A673 (cell line): ENCODE measurements around the gene DOCK4. TPM values are rescaled to one million over a fixed set of nuclear protein-coding genes. Genes with fewer than 3 reads are reported as not detected.

Experiments used
- BruUV-seq: library from RNA; stranded (reverse); fragments of 400-500 nt; replicated peaks from 2 replicates; lab custom pipeline; 2021; lab: Mats Ljungman, UMichigan
- CTCF ChIA-PET: fragments of 300-600 bp; sonication (Branson Sonifier 250); formaldehyde crosslinking; loops from one replicate; lab custom pipeline; 2022; ENCODE audit warnings: antibody characterized with exemption; lab: Charles Lee
- POLR2A ChIA-PET: fragments of 300-600 bp; sonication (Branson Sonifier 250); formaldehyde crosslinking; loops from one replicate; lab custom pipeline; 2022; ENCODE audit warnings: antibody characterized with exemption; ENCODE audit not compliant: low non-redundant PET; lab: Charles Lee
- DNase-seq: peaks from one replicate; pipeline ENCODE4 v3.0.0-alpha.2; 2015; ENCODE audit warnings: low spot score
- H3K27ac ChIP-seq: fragments of 200-600 bp; sonication (generic); 2 replicates; pipeline ENCODE4 v1.5.1; 2016; ENCODE audit warnings: mixed run types, low read depth, mild to moderate bottlenecking, mixed read lengths, antibody characterized with exemption, low read length; ENCODE audit not compliant: poor library complexity, severe bottlenecking
- H3K27me3 ChIP-seq: fragments of 200-600 bp; sonication (generic); replicated peaks from 2 replicates; pipeline ENCODE4 v1.6.1; 2017; ENCODE audit warnings: mixed run types, low read depth, mild to moderate bottlenecking, mixed read lengths, antibody characterized with exemption, low read length; ENCODE audit not compliant: insufficient read depth, poor library complexity
- H3K36me3 ChIP-seq: fragments of 200-600 bp; sonication (generic); 2 replicates; pipeline ENCODE4 v1.6.1; 2016; ENCODE audit warnings: mixed run types, mild to moderate bottlenecking, mixed read lengths, antibody characterized with exemption, low read length; ENCODE audit not compliant: insufficient read depth, poor library complexity, severe bottlenecking
- H3K4me1 ChIP-seq: fragments of 200-600 bp; sonication (generic); 2 replicates; pipeline ENCODE4 v1.6.1; 2017; ENCODE audit warnings: mixed run types, mild to moderate bottlenecking, mixed read lengths, antibody characterized with exemption, low read length; ENCODE audit not compliant: insufficient read depth, poor library complexity, severe bottlenecking
- H3K4me3 ChIP-seq: fragments of 200-600 bp; sonication (generic); 2 replicates; pipeline ENCODE4 v1.5.1; 2016; ENCODE audit warnings: low read depth, mixed run types, mild to moderate bottlenecking, mixed read lengths, low read length; ENCODE audit not compliant: poor library complexity, severe bottlenecking
- H3K9me3 ChIP-seq: fragments of 200-600 bp; sonication (generic); 2 replicates; pipeline ENCODE4 v1.6.1; 2016; ENCODE audit warnings: mixed run types, low read depth, mild to moderate bottlenecking, mixed read lengths, antibody characterized with exemption, low read length; ENCODE audit not compliant: poor library complexity, severe bottlenecking
- CTCF ChIP-seq: fragments of 300-800, 200-600 bp; sonication (generic); conservative IDR thresholded peaks from 2 replicates; pipeline ENCODE4 v1.5.1; 2017; ENCODE audit warnings: low read depth, mild to moderate bottlenecking, antibody characterized with exemption, low read length, moderate library complexity, mixed read lengths
- EZH2 ChIP-seq: fragments of 200-600 bp; sonication (generic); IDR thresholded peaks from 2 replicates; pipeline ENCODE4 v1.6.1; 2017; ENCODE audit warnings: borderline replicate concordance, low read depth, mild to moderate bottlenecking, mixed read lengths, antibody characterized with exemption, low read length; ENCODE audit not compliant: poor library complexity, severe bottlenecking
- intact Hi-C: fragments of 100-400 bp; cut with micrococcal nuclease; formaldehyde crosslinking; loops from one replicate; pipeline ENCODE4 v1.10.0; 2022; ENCODE audit not compliant: unreplicated experiment
- total RNA-seq: library from RNA; stranded (reverse); gene quantifications from 2 replicates; pipeline ENCODE4 v1.2.3, GENCODE V29; 2021

DOCK4 gene
- total RNA-seq, 1 experiment from 2014 or later = 28.5 TPM

DNA sequence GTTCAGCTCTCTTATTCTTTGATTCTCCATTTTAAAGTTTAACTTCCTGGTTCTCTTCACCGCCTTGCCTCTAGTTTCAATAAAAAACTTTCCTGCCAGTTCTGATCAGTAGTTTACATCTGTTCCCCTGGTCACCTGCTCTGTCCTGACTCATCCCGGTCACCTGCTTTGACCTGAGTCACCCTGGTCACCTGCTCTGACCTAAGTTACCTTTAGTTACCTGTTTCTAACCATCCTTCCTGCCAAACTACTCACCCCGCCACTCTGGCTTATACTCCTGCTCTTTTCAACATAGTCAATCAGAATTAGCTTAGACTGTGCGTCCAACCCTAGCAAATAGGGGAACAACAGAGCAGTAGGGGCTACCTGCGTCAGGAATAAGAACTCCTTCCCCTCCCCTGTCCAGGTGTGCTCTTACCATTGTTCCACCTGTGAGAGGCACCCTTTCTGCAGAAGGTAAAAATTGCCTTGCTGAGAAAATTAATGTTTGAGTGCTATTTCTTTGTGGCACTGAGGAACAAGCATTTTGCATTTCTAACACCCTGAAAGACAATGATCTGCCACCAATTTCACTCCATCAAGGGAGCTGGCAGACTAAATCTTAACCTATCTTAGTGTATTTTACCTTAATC lies 263.6 kb downstream of the DOCK4 start:
- BruUV-seq = no TSS peak
- CTCF ChIA-PET = no interaction called here
- H3K36me3 ChIP-seq = no peaks in the 10 kb centered on the region
- no peak overlapping the region for H3K27ac ChIP-seq
- H3K27me3 ChIP-seq = no peaks in the 10 kb centered on the region
- no peak overlapping the region for H3K4me3 ChIP-seq
- DNase-seq = no peak
- H3K4me1 ChIP-seq = no peaks in the 10 kb centered on the region
- peaks cover 20% of the 10 kb centered on the region for H3K9me3 ChIP-seq
- POLR2A ChIA-PET = no interaction called here
- intact Hi-C loops = no loop called here
- TF ChIP-seq EZH2 = no peak
- TF ChIP-seq CTCF = no peak

DNA sequence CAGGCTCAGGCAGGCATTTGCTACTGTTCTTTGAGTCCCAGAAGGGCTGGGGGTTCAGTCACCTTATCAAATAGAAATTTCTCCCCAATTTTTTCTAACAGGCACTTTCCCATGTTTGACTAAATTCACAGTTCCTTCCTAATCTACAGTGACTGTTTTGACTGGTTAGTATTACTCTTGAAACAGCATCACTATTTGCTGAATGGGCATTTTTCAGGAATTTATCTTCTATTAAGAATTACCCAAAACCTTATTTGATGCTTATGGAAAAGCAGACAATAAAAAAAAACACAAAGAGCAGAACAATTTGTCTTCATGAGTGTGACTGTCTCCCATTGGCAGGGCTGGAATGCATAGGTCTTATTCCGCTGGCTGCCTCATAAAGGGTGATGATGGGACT lies 269.0 kb downstream of the DOCK4 start:
- no peak overlapping the region for H3K27ac ChIP-seq
- no peak overlapping the region for H3K4me3 ChIP-seq
- H3K4me1 ChIP-seq = no peaks in the 10 kb centered on the region
- no TSS peak for BruUV-seq
- H3K9me3 ChIP-seq = peaks cover 2% of the 10 kb centered on the region
- H3K36me3 ChIP-seq = no peaks in the 10 kb centered on the region
- TF ChIP-seq CTCF = no peak
- no peak for TF ChIP-seq EZH2
- ChIA-PET POLR2A (no interaction called here), CTCF (no interaction called here)
- intact Hi-C loops = no loop called here
- DNase-seq = no peak
- H3K27me3 ChIP-seq = no peaks in the 10 kb centered on the region

DNA sequence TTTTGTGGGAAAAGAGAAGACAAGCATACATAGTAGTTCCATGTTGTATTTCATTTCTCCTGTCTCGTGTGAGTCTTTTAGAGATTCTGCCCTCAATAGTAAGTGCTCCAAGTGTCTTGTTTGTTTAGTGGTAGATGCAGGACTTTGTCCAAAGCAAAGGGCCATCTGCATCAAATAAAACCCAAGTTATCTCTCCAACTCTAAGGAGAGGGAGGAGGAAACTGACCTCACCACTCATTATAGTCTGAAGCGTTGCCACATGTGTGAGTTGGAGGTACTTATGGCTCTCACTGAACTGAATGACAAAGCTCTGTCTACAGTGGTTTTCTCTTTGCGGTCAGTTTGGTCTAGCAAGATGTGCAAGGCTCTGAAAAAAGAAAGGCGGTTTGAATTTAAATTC lies 272.6 kb downstream of the DOCK4 start:
- no peak for DNase-seq
- no peaks in the 10 kb centered on the region for H3K4me1 ChIP-seq
- POLR2A ChIA-PET = no interaction called here
- no peaks in the 10 kb centered on the region for H3K9me3 ChIP-seq
- no peak overlapping the region for H3K4me3 ChIP-seq
- BruUV-seq = no TSS peak
- intact Hi-C loops = no loop called here
- H3K27me3 ChIP-seq = no peaks in the 10 kb centered on the region
- CTCF ChIA-PET = no interaction called here
- no peaks in the 10 kb centered on the region for H3K36me3 ChIP-seq
- H3K27ac ChIP-seq = no peak overlapping the region
- TF ChIP-seq EZH2 (no peak), CTCF (no peak)
